Uterus (tissue), 2 donors: ENCODE measurements around the gene UTP11.

Source experiments
- CTCF ChIP-seq, 4 experiments: fragments of 200-600 bp in 2 of 4; fragments of 450-650 bp in 2 of 4; sonication (generic) in 2 of 4; IDR thresholded peaks; one replicate each; pipeline ENCODE4 v1.5.1; 2016 to 2019; ENCODE audit warnings: antibody characterized with exemption in 4 of 4, mild to moderate bottlenecking in 2 of 4, moderate library complexity in 1 of 4
- POLR2A ChIP-seq, 2 donors: fragments of 450-650 bp; IDR thresholded peaks; one replicate each; pipeline ENCODE4 v1.6.1; 2016; ENCODE audit warnings: antibody characterized with exemption in 2 of 2, mild to moderate bottlenecking in 1 of 2, moderate library complexity in 1 of 2

- no peak for TF ChIP-seq POLR2A (IDR thresholded peaks at IDR 0.05)
- no peak for TF ChIP-seq CTCF (IDR thresholded peaks at IDR 0.05)
These were observed 11.7 kb upstream of the UTP11 start for GRCh38 chr1:38000529-38001455.
